ENCODE data around the gene SYNE2.

Gene SYNE2

DNA sequence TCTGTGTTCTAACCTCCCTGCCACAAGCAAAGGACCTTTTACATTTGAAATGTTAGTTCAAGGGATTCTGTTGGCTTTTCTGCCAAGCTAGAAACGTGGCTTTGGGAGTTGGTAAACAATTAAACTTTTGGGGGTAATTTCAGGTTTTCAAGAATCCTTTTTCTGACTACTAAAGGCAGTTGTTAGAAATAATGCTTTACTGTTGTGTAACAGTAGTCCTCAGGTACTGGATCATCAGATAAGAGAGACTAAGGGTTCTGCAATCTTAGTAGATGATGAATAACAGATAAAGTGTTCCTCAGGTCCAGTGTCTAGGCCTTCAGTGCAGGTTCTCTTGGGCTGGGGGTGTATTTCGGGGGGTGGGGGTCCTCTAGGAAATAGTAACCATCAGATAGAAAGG lies 192.3 kb downstream of the SYNE2 start:
- H3K4me3 ChIP-seq (ENCODE audit: low read length) = no peak overlapping the region
- no peak for TF ChIP-seq CTCF (conservative IDR thresholded peaks at IDR 0.05; ENCODE audit: low read length)
- no peak for DNase-seq (ENCODE audit: low read depth)

- no peak overlapping the region for H3K4me3 ChIP-seq (ENCODE audit: low read length)
- no peak for DNase-seq (ENCODE audit: low read depth)
- no peak for TF ChIP-seq CTCF (conservative IDR thresholded peaks at IDR 0.05; ENCODE audit: low read length)
Observed at GRCh38 chr14:64049616-64050381, 197.0 kb downstream of the SYNE2 start.

GRCh38 chr14:64053694-64054669 lies 201.2 kb downstream of the SYNE2 start:
- DNase-seq (ENCODE audit: low read depth) = no peak
- no peak for TF ChIP-seq CTCF (conservative IDR thresholded peaks at IDR 0.05; ENCODE audit: low read length)
- no peak overlapping the region for H3K4me3 ChIP-seq (ENCODE audit: low read length)

- no peak overlapping the region for H3K4me3 ChIP-seq (ENCODE audit: low read length)
- DNase-seq (ENCODE audit: low read depth) = no peak
- TF ChIP-seq CTCF (conservative IDR thresholded peaks at IDR 0.05; ENCODE audit: low read length) = no peak
Observed at GRCh38 chr14:64059454-64060198, 206.8 kb downstream of the SYNE2 start.

GRCh38 chr14:64060199-64060545 lies 207.4 kb downstream of the SYNE2 start:
- TF ChIP-seq CTCF (conservative IDR thresholded peaks at IDR 0.05; ENCODE audit: low read length) = no peak
- H3K4me3 ChIP-seq (ENCODE audit: low read length) = no peak overlapping the region
- no peak for DNase-seq (ENCODE audit: low read depth)

DNA sequence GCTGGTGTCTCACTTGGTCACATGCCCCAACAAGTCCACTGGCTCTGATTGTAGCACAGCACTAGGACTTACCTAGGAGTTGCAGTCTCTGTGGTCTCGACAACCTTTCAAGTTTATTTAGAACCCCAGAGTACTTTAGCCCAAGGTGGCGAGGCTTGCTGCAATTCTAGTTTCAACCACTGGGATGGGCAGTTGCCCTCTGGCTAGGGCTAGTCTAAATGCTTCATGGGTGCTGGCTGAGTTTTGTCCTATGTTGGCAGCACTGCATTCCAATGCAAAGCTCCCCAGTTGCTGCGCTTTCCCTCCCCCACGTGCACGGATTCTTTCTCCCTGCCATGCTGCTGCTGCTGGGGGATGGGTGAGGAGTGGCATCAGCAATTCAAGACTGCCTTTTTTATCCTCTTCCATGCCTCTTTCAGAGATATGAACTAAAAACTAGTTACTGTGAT lies 207.9 kb downstream of the SYNE2 start:
- TF ChIP-seq CTCF (conservative IDR thresholded peaks at IDR 0.05; ENCODE audit: low read length) = peak; percentile 48
- DNase-seq (ENCODE audit: low read depth) = no peak
- H3K4me3 ChIP-seq (ENCODE audit: low read length) = no peak overlapping the region

All from AG10803 (cell line).